ENCODE data around the gene AP3S2.

- TF ChIP-seq HDAC2 (IDR thresholded peaks at IDR 0.05; ENCODE audit: borderline replicate concordance in 1 of 2, low read depth in 2 of 2, low read length in 2 of 2), result no peak
- TF ChIP-seq POLR2A (IDR thresholded peaks at IDR 0.05; ENCODE audit: control extremely low read depth in 1 of 2, low read depth in 2 of 2, low read length in 2 of 2), result peak in 1 of 2 experiments; percentile 49; a peak in 1 of 3 replicates
- no peak for TF ChIP-seq CTCF (IDR thresholded peaks at IDR 0.05; ENCODE audit: control extremely low read depth in 1 of 3, insufficient read depth in 1 of 3, low read depth in 1 of 3, low read length in 3 of 3)
- no peak for TF ChIP-seq NRF1 (IDR thresholded peaks at IDR 0.05; ENCODE audit: low read depth, low read length)
Observed at GRCh38 chr15:89912674-89913396, 19.0 kb upstream of the AP3S2 start, which contains the start of gene ARPIN.
